ENCODE results near the gene LTB4R2.

The LTB4R2 gene

DNA sequence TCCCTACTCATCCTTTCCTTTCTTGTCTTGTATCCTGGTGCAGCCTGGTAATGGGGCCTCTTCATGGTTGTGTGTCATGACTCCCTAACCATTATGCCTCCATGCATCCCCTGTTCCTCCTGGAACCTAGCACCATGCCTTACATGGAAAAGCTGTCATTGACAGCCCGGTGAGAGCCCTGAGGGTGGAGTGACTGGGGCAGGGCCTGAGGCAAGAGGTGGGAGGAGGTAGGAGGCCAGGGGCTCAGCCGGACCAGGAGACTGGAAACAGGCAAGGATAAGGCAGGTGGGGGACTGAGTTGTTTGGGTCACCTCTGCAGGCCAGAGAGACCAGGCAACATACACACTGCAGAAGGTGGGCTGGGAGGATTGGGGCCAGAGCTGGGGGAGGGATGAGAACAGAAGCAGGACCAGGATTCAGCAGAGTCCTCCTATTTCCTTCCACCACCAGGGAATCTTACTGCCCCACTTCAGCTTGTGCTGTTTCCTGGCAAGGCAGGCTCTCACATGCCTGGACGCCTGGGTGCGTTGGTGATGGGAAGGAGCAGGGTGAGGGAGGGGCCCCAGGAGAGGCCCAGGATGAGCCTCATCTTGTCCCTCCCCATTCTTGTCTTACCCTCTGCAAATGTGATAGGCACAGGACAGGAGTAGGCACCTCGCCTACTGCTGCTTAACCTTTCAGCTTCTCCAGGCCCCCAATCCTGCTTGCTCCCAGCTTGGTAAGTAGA lies at the start of gene LTB4R2:
LTB4R2 (plus strand) TSS at position 603 of the 727 bp plus-strand sequence. CDS start 525 bp downstream, outside the sequence.
- no peak for DNase-seq (ENCODE audit: low read depth in 2 of 2)

DNA sequence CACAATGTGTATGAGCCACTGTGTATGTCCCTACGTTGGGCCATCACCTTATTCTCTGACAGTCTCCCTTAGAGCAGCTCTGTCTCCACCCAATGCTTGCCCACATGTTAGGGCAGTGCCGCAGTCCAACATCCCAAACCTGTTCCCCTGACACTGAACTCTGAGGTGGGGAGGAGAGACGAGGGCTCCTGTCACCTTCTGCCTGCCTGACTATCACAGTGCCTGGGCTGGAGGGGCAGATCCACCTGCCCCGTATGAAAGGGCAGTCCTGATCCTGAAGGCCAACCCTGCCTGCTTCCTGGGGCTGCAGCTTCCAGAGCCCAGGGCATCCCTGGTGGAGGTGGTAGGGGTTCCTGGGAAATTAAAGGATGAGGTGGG lies 49.2 kb upstream of the LTB4R2 start:
- no peak for DNase-seq (ENCODE audit: low read depth in 2 of 2)

- DNase-seq (ENCODE audit: low read depth in 2 of 2) = no peak
Measured at GRCh38 chr14:24261256-24261968, 48.5 kb upstream of the LTB4R2 start.

GRCh38 chr14:24261969-24262327 lies 48.0 kb upstream of the LTB4R2 start:
- DNase-seq (ENCODE audit: low read depth in 2 of 2) = no peak

DNA sequence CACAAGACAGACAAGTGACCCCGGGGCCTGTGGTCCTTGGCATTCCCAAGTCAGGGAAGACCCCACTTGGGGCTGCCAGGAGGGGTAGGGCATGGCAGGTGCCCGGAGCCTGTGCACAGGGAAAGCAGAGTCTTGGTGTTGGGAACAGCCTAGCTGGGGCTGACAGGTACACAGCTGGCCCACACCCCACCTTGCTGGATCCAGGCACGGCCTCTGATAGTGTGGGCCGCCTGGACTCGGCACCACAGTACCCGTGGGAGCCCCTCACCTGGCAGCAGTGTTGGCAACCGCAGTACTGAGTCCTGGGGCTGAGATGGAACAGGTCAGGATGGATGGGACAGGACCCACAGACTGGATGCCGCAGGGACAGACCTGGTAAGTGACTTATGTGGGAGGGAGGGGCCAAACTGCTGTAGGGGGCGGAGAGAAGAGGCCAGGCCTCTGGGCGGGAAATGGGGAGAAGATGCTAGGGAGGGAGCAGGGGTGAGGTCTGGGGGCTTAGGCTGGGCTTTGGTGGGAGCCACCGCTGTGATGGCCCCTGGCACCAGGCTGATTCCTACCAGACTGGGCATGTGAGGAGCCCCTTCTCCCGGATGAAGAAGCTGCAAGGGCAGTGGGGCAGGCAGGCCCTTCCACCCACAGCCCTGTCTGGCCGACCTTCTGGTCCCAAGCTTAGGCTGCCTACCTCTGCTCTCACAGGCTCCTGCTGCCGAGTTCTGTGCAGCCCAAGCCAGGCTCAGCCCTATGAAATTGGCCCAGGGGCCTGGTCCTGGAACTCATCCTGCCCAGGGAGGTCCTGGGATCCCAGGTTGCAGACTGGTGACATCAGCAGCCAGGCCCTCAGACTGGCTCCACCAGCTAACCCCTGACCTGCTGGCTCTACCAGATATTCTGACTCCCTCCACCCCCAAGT lies 46.9 kb upstream of the LTB4R2 start, which contains the start of gene TGM1:
TGM1 (minus strand) TSS at position 357 of the 913 bp plus-strand sequence. CDS start 825 bp downstream, outside the sequence.
- no peak for DNase-seq (ENCODE audit: low read depth in 2 of 2)

DNA sequence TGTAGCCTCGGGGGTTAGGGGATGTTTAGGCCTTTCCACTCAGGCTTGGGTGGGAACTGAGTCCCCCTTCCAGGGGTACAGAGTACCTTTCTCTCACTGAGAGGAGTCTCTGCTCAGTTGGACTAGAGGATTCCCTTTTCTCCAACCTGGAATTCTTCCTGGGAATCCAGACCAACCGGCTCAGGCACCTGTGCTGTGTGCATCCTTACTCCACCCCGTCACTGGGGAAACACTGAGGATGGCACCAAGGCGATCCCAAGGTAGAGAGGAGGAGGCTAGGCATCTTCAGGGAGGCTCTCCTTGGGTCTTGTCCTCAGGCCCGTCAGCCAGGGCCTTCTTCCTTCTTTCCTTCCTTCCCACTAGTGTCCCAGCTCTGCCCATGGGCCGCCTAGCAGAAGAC lies 46.1 kb upstream of the LTB4R2 start:
- DNase-seq (ENCODE audit: low read depth in 2 of 2) = no peak

GRCh38 chr14:24264298-24264697 lies 45.6 kb upstream of the LTB4R2 start:
- no peak for DNase-seq (ENCODE audit: low read depth in 2 of 2)

GRCh38 chr14:24266344-24267244 lies 43.3 kb upstream of the LTB4R2 start:
- DNase-seq (ENCODE audit: low read depth in 2 of 2) = no peak

DNA sequence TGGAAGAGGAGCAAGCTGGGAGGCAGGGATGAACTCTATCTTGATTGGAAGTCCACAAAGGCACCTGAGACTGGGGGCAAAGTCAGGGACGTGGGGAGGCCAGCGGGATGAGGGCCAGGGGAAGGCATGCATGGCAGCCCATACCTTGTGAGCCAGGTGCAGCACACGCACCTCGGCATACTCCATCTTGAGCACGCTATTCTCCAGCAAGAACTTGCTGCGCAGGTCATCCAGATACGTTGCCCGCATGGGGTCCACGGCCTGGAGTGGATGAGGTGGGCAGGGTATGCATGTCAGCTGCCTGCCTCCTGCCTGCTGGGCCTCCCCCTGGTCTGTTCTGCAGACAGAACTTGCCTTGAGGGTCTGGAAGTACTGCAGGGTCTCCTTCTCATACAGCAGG lies 42.4 kb upstream of the LTB4R2 start:
- no peak for DNase-seq (ENCODE audit: low read depth in 2 of 2)

DNA sequence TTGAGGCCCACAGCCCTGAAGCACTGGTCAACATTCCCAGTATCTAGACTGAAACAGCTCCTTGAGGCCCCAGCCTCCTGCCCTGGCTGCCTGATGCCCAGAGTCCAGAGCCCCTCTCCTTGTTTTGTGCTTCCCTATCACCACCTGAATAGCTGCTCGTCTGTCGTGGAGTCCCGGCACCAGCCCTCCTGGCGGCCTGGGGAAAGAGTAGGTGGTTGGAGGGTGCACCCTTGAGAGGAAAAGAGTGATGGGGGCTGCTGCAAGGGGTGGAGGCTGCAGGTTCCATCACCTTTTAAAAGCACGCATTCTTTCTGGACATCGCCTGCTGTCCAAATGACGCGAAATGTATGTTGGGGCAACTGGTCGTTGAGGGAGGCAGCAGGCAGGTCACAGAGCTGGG lies 41.7 kb upstream of the LTB4R2 start:
- DNase-seq (ENCODE audit: low read depth in 2 of 2) = no peak

- DNase-seq (ENCODE audit: low read depth in 2 of 2) = no peak
Measured at GRCh38 chr14:24269368-24269767, 40.6 kb upstream of the LTB4R2 start.

DNA sequence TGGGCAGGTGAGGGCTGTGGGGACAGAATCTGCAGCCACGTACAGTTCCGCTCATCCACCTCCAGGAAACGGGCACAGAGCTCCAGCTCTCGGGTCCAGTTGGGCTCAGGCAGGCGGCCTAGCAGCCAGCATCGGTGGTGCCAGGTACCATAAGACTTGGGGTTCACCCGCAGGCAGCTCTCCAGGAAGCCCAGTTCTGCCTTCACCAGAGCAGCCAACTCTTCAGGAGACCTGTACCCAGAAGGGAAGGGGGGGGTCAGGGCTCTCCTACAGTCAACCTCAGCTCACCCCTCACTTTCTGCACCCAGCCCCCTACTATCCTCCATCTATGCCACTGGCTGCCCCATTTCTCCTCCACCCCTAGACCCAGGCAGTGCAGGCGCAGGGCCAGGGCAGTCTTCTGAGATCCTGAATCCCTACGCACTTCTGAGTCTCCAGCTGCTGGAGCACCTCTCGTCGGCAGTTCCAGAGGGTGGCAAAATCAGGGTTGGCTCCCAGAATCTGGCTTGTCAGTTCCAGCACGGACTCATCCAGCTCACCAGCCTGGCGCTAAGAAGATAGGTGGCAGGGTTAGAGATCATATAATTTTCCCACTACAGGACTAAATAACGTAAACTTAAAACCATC lies 39.9 kb upstream of the LTB4R2 start:
- no peak for DNase-seq (ENCODE audit: low read depth in 2 of 2)

DNA sequence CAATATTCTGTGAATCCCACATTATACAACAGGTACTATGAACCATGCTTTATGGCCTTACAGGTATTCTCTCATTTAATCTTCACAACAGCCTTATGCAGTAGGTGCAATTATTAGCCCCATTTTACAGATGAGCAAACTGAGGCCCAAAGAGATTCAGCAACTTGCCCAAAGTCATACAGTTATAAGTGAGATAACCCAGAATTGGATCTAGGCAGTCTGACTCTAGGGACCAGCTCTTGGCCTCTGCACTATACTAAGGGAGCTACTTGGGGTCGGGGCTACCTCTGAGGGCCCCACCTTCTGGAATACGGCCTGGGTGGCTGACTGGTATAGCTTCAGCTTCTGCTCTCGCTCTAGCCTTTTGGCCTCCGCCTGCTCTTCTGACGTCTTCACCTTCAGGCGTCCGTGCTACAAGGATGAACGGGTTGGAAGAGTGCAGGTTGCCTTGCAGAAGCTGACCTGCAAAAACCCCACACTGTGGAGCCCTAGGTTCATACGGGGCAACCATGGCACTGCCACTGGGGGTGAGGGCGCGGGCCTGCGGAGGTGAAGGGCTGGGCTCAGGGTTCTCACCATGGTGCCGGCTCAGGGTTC lies 39.3 kb upstream of the LTB4R2 start:
- DNase-seq (ENCODE audit: low read depth in 2 of 2) = no peak

GRCh38 chr14:24271134-24271833 lies 38.7 kb upstream of the LTB4R2 start, which contains the start of gene RABGGTA:
Gene RABGGTA, minus strand, starts transcription at chr14:24271597. Its CDS starts 482 bp downstream, at chr14:24271115.
- peak; percentile 60 to 64 for DNase-seq (ENCODE audit: low read depth in 2 of 2)

GRCh38 chr14:24271834-24272263 lies 38.1 kb upstream of the LTB4R2 start:
- DNase-seq (ENCODE audit: low read depth in 2 of 2) = no peak

DNA sequence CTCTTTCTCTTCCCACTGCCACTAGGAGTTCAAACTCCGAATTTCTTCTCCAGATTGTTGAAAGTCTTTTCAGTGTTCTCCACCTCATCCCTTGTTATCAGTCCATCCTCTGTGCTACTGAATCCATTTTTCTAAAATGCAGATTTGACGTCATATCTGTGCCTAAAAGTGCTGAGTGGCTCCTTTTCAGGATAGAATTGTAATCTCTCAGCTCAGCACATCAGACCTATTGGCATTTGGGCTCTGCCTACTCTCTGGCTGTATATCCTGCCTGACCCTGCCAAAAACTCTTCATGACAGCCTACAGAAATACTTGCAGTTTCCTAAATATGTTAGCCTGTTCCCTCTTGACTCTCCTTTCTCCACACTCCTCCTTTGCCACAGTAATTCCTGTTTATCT lies 37.5 kb upstream of the LTB4R2 start:
- DNase-seq (ENCODE audit: low read depth in 2 of 2) = no peak

- no peak for DNase-seq (ENCODE audit: low read depth in 2 of 2)
Measured at GRCh38 chr14:24273422-24273998, 36.4 kb upstream of the LTB4R2 start.

DNA sequence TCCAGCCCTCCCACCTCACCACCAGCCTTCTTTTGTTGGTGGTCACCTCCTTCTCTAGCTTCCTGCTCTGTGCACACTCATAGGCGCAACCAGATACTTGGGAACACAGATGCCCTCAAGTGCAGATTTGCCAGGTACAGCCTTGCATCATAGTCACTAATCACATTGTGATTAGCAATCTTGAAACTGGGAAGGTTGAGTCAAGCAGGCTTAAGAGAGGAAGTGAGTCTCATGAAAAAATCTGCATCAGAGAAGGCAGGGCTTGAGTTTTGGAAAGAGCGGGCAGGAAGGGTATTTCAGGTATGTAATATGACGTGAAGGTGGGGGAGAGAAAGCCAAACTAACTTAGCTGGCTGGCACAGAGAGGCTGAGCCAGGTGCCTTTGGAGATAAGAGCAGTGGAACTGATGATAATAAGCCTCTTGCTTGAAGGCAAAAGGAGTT lies 35.8 kb upstream of the LTB4R2 start:
- DNase-seq (ENCODE audit: low read depth in 2 of 2) = no peak

DNA sequence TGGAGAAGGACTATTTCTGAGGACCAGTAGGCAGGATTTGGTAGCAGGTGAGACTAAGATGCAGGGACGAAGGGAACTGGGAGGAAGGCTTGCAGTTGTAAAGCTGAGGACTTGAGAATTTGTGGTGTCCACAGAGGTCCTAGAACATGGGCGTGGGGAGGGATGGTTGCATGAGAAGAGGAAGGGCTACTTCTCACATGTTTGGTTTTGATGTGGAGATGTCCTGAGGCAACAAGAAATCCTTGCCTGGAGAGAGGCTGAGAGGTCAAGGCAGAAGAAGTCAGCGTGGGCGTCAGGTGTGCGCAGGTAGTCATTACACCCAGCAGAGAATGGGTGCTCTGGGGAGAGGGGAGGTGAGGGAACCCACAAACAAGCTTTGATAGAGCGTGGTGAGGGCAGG lies 32.9 kb upstream of the LTB4R2 start:
- no peak for DNase-seq (ENCODE audit: low read depth in 2 of 2)

Measured in fibroblast of skin of left quadriceps (primary cell).